Measurements from ENCODE around the gene LRP11.

LRP11 gene

GRCh38 chr6:149777624-149778023 lies 86.5 kb downstream of the LRP11 start:
- DNase-seq: no peak

DNA sequence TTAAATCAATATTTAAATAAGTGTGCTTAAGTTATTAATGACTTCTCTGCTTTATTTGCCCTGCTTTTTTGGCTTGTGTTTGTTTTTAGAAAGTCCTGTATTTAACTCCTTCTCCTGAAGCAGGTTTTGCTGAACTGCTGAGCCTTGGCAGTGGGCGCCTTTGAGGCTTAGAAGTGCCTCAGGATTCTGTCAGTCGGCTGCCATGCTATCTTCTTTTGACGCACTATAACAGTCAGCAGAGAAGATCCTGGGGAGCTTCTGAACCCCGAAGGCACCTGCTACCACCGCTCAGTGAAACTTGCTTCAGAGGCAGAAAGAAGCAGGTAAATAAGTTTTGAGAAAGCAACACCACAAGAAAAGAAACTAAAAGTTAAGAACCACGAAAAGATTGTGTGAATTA lies 92.2 kb downstream of the LRP11 start:
- no peak for DNase-seq

GRCh38 chr6:149771185-149771584 lies 93.0 kb downstream of the LRP11 start:
- no peak for DNase-seq

DNA sequence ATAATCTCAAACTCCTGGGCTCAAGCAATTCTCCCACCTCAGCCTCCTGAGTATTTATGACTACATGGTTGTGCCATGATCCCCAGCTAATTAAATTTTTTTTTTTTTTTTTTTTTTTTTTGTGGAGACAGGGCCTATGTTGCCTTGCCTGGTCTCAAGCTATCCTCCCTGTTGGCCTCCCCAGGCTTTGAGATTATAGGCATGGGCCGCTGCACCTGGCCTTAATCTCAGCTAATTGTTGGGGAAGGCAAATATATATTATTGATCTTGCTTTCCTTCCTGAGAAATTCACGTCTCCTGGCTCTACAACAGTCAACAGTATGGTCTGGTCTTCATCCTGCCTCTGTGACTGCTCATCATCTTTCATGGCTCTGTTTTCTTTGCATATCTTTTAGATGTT lies 94.5 kb downstream of the LRP11 start:
- no peak for DNase-seq

Measured in NCI-H446 (cell line).